Fibroblast of mammary gland (primary cell): ENCODE data around the gene PCP2.
A peak's percentile ranks its signal among the peaks of the same experiment; 100 is the strongest.

Experiments
- DNase-seq: peaks from one replicate; pipeline ENCODE4 v3.0.0-alpha.2; 2010; ENCODE audit warnings: low read depth
- H3K4me3 ChIP-seq: 2 replicates; pipeline ENCODE4 v1.5.1; 2011; ENCODE audit warnings: low read depth, mild to moderate bottlenecking, low read length, moderate library complexity; ENCODE audit not compliant: control insufficient read depth
- CTCF ChIP-seq: conservative IDR thresholded peaks from 2 replicates; pipeline ENCODE4 v1.5.1; 2011; ENCODE audit warnings: low read depth, low read length, inconsistent platforms; ENCODE audit not compliant: control insufficient read depth, insufficient read depth

The PCP2 gene

GRCh38 chr19:7639863-7640348, 6.4 kb upstream of the PCP2 start:
- TF ChIP-seq CTCF: no peak
- no peak for DNase-seq
- no peak overlapping the region for H3K4me3 ChIP-seq

- H3K4me3 ChIP-seq: no peak overlapping the region
- TF ChIP-seq CTCF: no peak
- no peak for DNase-seq
Measured at GRCh38 chr19:7638802-7639465, 5.4 kb upstream of the PCP2 start.

GRCh38 chr19:7637374-7638256, 4.1 kb upstream of the PCP2 start:
- peak overlapping the region; percentile 19 for H3K4me3 ChIP-seq
- no peak for DNase-seq
- no peak for TF ChIP-seq CTCF

- DNase-seq: no peak
- no peak for TF ChIP-seq CTCF
- H3K4me3 ChIP-seq: peak within 1 kb of the TSS; percentile 19
Measured at GRCh38 chr19:7636691-7637373, 3.3 kb upstream of the PCP2 start, which contains the start of gene STXBP2. Gene STXBP2 (plus strand): TSS chr19:7637110. CDS start chr19:7637150, 40 bp downstream.

- TF ChIP-seq CTCF: no peak
- DNase-seq: no peak
- H3K4me3 ChIP-seq: no peak overlapping the region
Measured at GRCh38 chr19:7636317-7636690, 2.8 kb upstream of the PCP2 start.

- no peak for DNase-seq
- no peak for TF ChIP-seq CTCF
- H3K4me3 ChIP-seq: no peak overlapping the region
Measured at GRCh38 chr19:7635670-7636069, 2.2 kb upstream of the PCP2 start.
